Neural progenitor cell (in vitro differentiated cells): Measurements from ENCODE around the gene RCSD1.

Experiments used
- EZH2phosphoT487 ChIP-seq: fragments of 200-600 bp; sonication (generic); IDR thresholded peaks from 2 replicates; pipeline ENCODE4 v1.6.1; 2017; ENCODE audit warnings: antibody characterized with exemption
- TF ChIP-seq, protein P1 (sequence below): fragments of 200-600 bp; sonication (generic); IDR thresholded peaks from 2 replicates; pipeline ENCODE4 v1.5.1; 2017; ENCODE audit warnings: antibody characterized with exemption, mild to moderate bottlenecking

- TF ChIP-seq, protein P1, sequence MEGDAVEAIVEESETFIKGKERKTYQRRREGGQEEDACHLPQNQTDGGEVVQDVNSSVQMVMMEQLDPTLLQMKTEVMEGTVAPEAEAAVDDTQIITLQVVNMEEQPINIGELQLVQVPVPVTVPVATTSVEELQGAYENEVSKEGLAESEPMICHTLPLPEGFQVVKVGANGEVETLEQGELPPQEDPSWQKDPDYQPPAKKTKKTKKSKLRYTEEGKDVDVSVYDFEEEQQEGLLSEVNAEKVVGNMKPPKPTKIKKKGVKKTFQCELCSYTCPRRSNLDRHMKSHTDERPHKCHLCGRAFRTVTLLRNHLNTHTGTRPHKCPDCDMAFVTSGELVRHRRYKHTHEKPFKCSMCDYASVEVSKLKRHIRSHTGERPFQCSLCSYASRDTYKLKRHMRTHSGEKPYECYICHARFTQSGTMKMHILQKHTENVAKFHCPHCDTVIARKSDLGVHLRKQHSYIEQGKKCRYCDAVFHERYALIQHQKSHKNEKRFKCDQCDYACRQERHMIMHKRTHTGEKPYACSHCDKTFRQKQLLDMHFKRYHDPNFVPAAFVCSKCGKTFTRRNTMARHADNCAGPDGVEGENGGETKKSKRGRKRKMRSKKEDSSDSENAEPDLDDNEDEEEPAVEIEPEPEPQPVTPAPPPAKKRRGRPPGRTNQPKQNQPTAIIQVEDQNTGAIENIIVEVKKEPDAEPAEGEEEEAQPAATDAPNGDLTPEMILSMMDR = no peak
- no peak for TF ChIP-seq EZH2phosphoT487
These were observed 5.2 kb downstream of the RCSD1 start for GRCh38 chr1:167635156-167635648.
